Erythroblast (primary cell): ENCODE measurements around the gene USP48.
A peak's percentile ranks its signal among the peaks of the same experiment; 100 is the strongest.
"Not testable (repeated sequence)": the region's sequence is repeated elsewhere in the genome, so short reads cannot be mapped to it uniquely, and the experiment has no call there.

Experiments used
- DNase-seq, 2 experiments: peaks; one replicate each; lab custom pipeline; 2025; lab: John Stamatoyannopoulos, UW
- GATA1 ChIP-seq: IDR thresholded peaks from 2 replicates; pipeline ENCODE4 v1.6.1; 2011; ENCODE audit warnings: low read depth, mild to moderate bottlenecking, control low read depth, low read length, moderate library complexity
- POLR2A ChIP-seq: IDR thresholded peaks from 2 replicates; pipeline ENCODE4 v1.6.1; 2011; ENCODE audit warnings: mild to moderate bottlenecking, low read length

The USP48 gene

DNA sequence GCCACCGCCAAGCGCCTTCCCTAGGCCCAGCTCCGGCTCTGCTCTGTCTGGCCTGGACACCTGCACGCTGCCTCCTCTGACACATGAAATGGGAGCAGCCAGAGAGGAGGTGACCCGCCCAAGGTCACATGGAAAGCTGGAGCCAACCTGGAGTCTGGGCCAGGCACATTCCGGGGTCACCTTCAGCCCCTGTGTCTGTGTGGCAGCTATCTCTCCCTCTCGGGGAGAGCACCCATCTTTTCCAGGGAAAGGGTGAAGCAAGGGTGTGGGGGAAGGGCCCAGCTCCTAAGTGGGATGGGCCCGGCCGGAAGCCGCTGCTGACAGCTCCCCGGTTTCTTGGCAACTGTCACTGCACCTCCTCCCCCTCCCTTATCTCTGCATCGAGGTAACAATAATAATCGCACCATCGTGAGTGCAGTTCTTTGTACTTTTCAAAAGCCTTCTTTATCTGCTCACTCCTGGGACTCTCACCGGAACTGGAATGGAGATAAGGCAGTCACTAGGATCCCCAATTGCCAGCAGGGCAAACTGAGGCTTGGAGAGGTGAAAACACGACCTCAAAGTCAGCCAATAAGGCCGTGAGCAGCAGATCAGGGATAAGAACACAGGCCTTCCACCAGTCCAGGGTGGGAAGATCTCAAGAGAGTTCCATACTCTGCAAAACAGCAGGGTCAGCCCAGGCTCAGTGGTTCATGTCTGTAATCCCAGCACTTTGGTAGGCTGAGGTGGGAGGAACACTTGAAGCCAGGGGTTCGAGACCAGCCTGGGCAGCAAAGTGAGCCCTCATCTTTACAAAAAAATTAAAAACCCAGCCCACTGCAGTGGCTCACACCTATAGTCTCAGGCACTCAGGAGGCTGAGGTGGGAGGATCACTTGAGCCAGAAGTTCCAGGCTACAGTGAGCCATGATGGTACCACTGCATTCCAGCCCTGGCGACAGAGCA lies 150.7 kb downstream of the USP48 start:
- peak in 1 of 2 experiments; percentile 56 for DNase-seq
- TF ChIP-seq GATA1 (no peak), POLR2A (no peak)

GRCh38 chr1:21631590-21631943 lies 151.4 kb downstream of the USP48 start:
- not testable (repeated sequence) for DNase-seq

- no peak for DNase-seq
- no peak for TF ChIP-seq POLR2A
- TF ChIP-seq GATA1, result no peak
Measured at GRCh38 chr1:21630571-21631343, 152.2 kb downstream of the USP48 start.

DNA sequence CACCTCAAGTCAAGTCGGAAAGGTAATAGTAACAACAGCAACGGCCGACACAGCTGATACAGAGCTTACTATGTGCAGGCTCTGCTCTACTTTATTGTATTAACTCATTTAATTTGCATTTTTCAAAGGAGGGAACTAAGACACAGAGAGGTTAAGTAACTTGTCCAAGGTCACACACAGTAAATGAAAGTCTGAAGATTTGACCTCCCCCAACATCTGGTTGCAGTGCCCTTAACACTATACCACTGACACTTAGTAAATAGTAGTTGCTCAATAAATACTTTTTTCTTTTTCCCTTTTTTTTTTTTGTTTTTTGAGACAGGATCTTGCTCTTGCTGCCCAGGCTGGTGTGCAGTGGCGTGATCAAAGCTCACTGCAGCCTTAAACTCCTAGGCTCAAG lies 153.0 kb downstream of the USP48 start:
- TF ChIP-seq GATA1 (no peak), POLR2A (no peak)
- DNase-seq, result no peak

DNA sequence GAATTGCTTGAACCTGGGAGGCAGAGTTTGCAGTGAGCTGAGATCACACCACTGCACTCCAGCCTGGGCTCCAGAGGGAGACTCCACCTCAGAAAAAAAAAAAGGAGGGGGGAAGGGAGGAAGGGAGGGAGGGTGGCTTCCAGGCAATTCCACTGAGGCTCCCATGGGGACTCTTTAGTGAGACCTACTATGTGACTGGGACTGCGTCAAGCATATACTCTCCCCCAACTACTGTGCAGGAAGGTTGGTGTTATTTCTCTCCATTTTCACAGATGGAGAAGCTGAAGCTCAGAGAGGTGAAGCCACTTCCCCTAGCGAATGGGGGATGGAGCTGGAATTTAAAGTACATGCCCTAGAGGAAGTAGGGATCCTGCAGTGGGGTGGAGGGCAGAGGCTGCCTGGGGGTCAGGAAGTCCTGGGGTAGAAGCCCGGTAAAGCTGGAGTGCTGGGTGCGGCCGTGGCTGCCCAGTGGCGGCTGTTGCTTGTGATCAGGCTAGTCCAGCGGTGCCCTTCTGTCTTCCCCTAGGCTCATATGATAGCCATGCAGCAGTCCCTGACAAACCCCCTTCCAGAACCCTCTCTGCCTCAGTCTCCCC lies 154.1 kb downstream of the USP48 start:
- DNase-seq, result no peak
- TF ChIP-seq POLR2A (no peak), GATA1 (no peak)
